OCI-LY7 (cell line): ENCODE results near the gene PSD4.

Experiments used
- CTCF ChIP-seq: fragments of 200-600 bp; sonication (generic); conservative IDR thresholded peaks from 2 replicates; pipeline ENCODE4 v1.5.1; 2014; ENCODE audit warnings: mild to moderate bottlenecking, antibody characterized with exemption, low read length, moderate library complexity, mixed read lengths
- EZH2phosphoT487 ChIP-seq: fragments of 200-600 bp; sonication (generic); IDR thresholded peaks from 2 replicates; pipeline ENCODE4 v1.6.1; 2018; ENCODE audit warnings: low read depth, borderline replicate concordance, mild to moderate bottlenecking, mixed run types, antibody characterized with exemption, low read length, moderate library complexity, mixed read lengths

GRCh38 chr2:113218283-113219091, 44.7 kb downstream of the PSD4 start:
- TF ChIP-seq CTCF (no peak), EZH2phosphoT487 (no peak)
